Pons (tissue), 1 donor: ENCODE measurements around the gene PPM1B.
A peak's percentile ranks its signal among the peaks of the same experiment; 100 is the strongest.
"Not testable (repeated sequence)": the region's sequence is repeated elsewhere in the genome, so short reads cannot be mapped to it uniquely, and the experiment has no call there.

Experiments used
- DNase-seq: peaks from one replicate; pipeline ENCODE4 v3.0.0-alpha.2; 2016; ENCODE audit warnings: low spot score

The PPM1B gene

DNA sequence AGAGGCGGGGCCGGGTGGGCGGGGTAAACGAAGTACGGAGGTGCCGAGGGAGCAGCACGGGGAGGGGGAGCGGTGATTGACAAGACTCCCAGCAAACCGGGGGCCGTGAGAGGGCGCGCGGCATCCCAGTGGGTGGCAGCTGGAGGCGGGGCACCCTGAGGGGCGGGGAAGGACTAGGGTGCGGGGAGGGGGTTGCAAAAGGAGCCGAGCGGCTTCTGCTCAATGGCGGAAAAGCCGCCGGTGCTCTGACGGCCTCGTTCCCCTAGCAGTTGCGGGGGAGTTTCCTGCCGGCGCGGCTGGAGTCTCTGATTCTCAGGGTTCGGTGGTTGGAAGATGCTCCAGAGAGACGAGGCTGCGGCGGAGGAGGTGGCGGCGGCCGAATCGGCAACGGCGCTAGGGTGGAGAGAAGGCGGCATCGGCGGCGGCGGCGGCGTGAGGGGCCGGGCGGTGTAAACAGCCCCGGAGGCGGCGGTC is at the start of gene PPM1B:
TSS of gene PPM1B (plus strand) at position 195 of the 474 bp plus-strand sequence. CDS start 32,325 bp downstream, outside the sequence.
- no peak for DNase-seq

DNA sequence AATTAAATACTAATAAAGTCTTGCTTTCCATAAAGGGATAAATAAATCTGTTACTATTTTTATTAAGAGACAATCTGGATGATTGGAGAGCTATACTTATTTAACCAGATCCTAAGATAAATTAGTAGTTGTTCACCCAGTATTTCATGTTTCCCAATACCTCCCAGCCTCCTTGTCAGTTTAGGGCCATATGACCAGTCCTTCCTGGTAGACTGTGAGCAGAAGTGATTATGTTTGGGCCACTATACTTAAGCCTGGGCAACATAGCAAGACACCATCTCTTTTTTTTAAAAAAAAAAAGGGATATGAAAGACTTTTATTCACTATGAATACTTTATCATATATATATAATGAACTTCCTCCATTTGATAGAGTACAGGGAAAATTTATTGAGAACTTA is 48.8 kb upstream of the PPM1B start:
- no peak for DNase-seq

DNA sequence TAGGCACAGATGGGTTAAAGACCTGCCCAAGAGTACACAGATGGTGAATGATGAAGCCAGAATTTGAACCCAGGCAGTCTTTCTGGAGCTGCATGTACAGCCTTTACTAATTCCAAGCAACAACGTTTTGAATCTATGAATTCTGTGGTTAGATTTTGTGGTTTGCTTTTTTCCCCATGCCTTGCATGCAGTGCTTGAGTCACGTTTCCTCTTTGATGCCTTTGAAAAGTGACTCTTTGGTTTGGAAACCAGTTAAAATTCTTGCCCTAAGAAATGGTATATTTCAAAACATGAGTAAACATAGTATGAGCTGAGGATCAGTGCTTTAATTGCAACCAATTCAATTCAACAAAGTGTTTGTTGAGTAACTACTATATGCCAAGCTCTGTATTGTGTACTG is 48.2 kb upstream of the PPM1B start:
- no peak for DNase-seq

GRCh38 chr2:44121899-44122298 is 46.8 kb upstream of the PPM1B start:
- peak; percentile 37 for DNase-seq

DNA sequence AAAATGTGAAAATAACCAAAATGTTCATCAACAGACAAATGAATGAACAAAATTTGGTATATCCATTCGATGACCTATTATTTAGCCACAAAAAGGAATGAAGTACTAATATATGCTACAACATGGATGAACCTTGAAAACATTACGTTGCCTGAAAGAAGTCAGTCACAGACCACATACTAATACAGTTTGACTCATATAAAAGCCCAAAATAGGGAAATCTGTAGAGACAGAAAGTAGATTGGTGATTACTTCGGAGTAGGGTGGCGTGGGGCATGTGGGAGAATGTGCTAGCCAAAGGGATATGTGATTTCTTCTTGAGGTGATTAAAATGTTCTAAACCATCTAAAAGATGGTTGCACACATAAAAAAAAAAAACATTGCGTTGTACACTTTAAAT is 44.2 kb upstream of the PPM1B start:
- DNase-seq = no peak

DNA sequence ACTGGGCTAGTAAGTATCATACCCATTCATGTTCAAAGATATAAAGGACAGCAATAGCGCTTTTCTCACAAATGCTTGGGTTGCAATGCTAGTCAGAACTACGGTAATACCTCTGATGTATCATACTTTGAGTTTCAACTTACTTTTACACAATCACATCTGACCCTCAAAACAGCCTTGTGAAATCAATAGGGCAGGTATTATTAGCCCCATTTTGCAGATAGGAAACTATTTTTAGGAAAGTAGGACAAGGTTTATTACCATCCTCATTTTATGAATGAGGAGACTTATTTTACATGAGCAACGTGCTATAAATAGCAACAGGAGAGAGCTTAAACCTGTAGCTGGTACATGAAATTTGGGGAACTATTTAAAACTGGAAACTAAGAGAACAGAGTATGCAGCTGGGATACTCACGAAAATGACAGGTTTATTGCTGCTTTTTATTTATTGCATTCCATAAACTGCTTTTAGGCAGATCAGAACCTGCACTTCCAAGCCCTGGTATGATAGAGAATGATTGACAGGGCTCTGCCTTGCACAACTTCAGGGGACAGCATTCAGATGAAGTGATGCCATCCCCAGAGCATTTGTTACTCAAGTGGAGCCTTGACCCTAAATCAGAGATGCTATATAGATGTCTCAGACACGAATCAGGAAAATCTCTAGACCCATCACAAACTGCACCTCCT is 42.4 kb upstream of the PPM1B start:
- no peak for DNase-seq

- peak; percentile 1 for DNase-seq
These were observed 38.2 kb upstream of the PPM1B start for GRCh38 chr2:44130441-44130840.

DNA sequence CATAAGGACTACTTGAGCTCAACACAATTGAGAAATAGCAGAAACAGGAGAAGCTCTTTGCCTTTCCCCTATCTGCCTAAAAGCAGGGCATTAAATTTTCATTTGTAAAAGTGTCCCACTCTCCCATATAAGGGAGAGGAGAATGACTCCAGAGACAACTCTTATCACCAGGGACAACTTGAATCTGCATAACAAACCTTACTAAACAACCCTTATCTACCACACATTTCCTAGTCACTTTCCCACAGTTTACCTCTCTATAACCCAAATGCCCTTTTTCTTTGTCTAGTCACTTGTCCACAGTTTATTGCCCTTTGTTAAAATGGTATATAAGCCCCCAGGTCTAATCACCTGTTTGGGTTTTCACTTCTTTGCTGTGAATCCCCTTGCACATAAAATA is 37.5 kb upstream of the PPM1B start:
- no peak for DNase-seq

DNA sequence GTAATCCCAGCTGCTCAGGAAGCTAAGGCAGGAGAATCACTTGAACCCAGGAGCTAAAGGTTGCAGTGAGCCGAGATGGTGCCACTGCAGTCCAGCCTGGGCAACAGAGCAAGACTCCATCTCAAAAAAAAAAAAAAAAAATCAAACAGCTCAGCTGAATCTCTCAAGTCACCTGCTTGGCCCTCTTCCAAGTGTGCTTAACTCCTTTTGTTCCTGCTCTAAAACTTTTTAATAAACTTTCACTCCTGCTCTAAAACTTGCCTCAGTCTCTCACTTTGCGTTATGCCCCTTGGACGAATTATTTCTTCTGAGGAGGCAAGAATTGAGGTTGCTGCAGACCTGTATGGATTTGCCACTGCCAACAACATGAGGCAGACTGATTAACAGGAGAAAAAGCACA is 35.1 kb upstream of the PPM1B start:
- DNase-seq = not testable (repeated sequence)

DNA sequence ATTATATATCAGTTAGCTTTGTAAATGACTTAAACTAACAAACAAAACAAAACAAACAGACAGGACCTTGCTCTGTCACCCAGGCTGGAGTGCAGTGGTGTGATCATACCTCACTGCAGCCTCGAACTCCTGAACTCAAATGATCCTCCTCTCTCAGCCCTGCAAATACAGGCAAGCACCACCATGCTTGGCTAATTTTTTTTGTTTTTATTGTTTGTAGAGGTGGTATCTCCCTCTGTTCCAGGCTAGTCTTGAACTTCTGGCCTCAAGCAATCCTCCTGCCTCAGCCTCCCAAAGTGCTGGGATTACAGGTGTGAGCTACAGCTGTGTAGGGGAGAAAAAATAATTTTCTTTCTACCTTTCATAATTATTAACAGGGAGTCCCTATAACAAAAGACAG is 33.8 kb upstream of the PPM1B start:
- DNase-seq = no peak

GRCh38 chr2:44135296-44135695 is 33.4 kb upstream of the PPM1B start:
- DNase-seq = no peak

DNA sequence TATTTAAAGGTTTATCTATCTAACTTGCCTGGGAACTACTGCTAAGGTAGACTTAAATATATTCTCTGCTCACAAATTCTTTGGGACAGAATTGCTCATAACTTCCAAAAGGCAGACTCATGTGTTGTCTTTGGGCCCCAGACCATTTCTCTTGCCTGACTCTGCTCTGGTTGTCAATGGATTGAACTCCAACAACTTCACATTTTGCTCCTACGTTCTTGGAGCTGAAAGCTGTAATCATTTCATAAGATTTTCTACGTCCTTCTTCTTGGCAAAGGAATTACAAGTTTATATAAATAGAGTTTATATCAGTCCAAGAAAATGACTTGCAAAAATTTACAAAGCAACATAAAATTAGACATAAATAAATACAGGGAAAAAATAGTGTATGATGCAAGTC is 32.9 kb upstream of the PPM1B start:
- DNase-seq = no peak

- no peak for DNase-seq
These were observed 32.4 kb upstream of the PPM1B start for GRCh38 chr2:44136252-44136651.

DNA sequence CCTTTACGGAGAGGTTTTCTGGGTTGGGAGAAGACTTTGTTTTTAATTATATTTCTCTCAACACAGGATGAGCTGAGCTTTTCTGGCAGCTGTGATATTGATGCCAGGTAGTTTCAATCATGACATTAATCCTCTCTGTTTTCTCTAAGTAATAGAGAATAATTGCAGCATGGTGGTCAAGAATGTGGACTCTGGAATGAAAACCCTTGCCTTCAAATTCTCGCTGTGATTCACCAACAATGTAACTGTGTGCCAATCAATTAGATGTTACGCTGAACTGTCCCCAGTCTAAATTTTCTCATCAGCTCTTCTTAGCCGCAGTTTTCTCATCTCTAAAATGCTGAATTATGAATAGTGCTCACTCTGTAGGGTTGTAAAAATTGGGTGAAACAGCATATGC is 31.6 kb upstream of the PPM1B start:
- no peak for DNase-seq

- no peak for DNase-seq
These were observed 30.7 kb upstream of the PPM1B start for GRCh38 chr2:44137872-44138551.

DNA sequence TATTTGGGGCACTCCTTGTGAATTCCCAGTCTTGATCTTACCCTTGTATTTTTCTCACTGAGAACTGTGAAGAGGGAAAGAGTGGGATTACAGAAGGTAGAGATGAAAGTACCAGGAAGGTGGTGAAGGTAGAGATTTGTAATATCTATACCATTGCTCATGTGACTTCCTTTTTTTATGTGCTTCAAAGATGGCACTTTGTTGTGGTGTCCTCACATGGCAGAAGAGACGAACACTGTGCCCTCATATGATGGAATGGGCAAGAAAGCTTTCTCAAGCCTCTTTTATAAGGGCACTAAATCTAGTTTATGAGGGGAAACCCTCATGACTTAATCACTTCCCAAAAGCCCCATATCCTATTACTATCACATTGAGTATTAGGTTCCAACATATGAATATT is 28.9 kb upstream of the PPM1B start:
- DNase-seq = no peak

DNA sequence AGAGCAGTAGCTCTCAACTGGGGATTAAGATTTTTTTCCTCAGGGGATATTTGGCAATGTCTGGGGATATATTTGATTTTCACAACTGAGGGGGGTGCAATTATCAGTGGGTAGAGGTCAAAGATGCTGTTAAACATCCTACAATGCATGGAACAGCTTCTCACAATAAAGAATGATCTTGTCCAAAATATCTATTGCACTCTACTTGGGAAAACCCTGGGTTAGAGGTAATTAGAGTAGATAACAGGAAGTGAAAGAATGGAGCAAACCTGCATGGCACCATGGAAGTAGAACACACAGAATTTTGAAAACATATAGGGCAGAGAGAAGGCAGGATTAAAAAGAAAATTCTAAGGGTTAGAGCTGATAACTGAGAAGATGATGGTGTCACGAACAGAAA is 26.4 kb upstream of the PPM1B start:
- DNase-seq = no peak

DNA sequence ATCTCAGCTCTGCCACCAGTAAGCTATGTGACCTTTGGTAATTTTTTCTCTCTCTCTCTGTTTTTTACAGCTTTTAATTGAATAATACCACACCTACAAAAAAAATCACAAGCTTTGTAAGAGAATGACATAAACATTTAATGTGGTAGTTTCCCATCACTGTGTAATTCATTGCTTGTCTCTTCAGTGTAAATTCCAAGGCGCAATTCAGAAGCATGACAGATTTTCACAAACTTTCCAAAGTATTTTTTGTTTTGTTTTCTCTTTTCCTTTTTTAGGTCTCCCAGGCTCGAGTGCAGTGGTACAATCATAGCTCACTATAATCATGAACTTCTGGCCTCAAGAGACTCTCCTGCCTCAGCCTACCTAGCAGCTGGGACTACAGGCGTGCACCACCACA is 25.0 kb upstream of the PPM1B start:
- no peak for DNase-seq

- no peak for DNase-seq
These were observed 19.7 kb upstream of the PPM1B start for GRCh38 chr2:44148999-44149398.

DNA sequence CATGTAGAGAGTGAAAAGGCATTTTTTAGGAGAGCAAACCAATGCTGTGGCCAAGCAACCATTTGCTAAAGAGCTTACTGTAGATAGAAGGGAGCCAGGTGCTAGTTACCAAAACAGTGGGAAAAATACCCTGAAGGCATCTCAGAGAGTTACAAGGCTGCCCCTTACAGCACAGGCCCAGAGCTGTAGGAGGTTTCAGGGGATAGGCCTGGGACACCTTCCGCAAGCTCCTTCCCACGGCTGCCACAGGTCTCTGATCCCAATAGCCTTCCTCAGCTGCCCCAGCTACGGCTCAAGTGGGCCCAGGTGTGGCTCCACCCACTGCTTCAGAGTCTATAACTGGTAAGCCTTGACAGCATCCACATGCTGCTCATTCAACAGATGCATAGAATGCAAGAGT is 18.2 kb upstream of the PPM1B start:
- no peak for DNase-seq

GRCh38 chr2:44152865-44153669 is 15.6 kb upstream of the PPM1B start:
- no peak for DNase-seq

DNA sequence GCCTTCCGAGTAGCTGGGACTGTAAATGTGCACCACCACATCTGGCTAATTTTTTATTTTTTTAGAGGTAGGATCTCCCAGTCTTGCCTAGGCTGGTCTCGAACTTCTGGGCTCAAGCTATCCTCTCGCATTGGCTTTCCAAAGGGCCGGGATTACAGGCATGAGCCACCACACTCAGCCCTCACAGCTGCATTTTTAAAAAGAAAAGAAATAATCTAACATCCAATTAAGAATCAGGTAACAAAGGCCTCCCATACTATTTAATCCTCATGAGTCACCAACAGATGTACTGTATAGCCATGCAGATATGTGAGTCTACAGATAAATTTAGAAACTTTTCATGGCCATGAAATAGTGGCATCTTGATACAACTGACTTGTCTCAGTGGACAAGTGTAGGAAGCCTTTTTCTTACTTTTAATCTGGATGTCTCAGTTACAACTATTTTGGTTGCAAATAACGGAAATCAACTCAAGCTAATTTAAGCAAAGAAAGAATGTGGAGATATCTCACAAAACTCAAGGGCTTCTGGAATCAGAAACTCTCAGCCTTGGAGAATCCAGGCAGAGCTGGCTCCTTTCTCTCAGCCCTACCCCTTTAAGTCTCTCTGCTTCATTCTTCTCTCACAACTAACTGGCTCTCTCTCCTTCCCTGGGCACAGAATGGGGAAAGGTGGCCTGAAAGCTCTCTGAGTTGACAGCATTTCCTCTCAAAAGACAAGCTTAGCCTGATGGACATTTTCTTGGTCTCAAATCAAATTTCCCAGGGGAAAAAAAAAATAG is 12.8 kb upstream of the PPM1B start:
- DNase-seq = no peak
